Neural crest cell (in vitro differentiated cells): ENCODE measurements around the gene UGT2A1. TPM values are rescaled to one million over a fixed set of nuclear protein-coding genes. Genes with fewer than 3 reads are reported as not detected.
A peak's percentile ranks its signal among the peaks of the same experiment; 100 is the strongest.

Experiments used
- DNase-seq: peaks from one replicate; pipeline ENCODE4 v3.0.0; 2021; ENCODE audit warnings: low read depth, mixed read lengths, low spot score
- H3K27ac Mint-ChIP-seq: one replicate; pipeline ENCODE4 v1.8.0; 2021; ENCODE audit warnings: mild to moderate bottlenecking, mixed read lengths; ENCODE audit not compliant: unreplicated experiment
- H3K27me3 Mint-ChIP-seq: 2 replicates; pipeline ENCODE4 v1.8.0; 2021; ENCODE audit warnings: low read depth, mild to moderate bottlenecking, mixed read lengths
- H3K36me3 Mint-ChIP-seq: 2 replicates; pipeline ENCODE4 v1.8.0; 2021; ENCODE audit warnings: low read depth, mild to moderate bottlenecking, mixed read lengths
- H3K4me1 Mint-ChIP-seq: 2 replicates; pipeline ENCODE4 v1.8.0; 2021; ENCODE audit warnings: mixed read lengths
- H3K4me3 Mint-ChIP-seq: one replicate; pipeline ENCODE4 v1.8.0; 2021; ENCODE audit warnings: mild to moderate bottlenecking, mixed read lengths
- H3K9me3 Mint-ChIP-seq: 2 replicates; pipeline ENCODE4 v1.8.0; 2021; ENCODE audit warnings: mixed read lengths
- CTCF ChIP-seq: fragments of 200-600 bp; sonication (generic); conservative IDR thresholded peaks from 2 replicates; pipeline ENCODE4 v1.5.0; 2021; ENCODE audit warnings: antibody characterized with exemption, mild to moderate bottlenecking
- long read RNA-seq: library from polyadenylated mRNA; unstranded; transcript quantifications from one replicate; pipeline ENCODE4 v2.0.0, GENCODE V29; 2020
- total RNA-seq: library from RNA; stranded (reverse); gene quantifications from 2 replicates; pipeline ENCODE4 v1.2.1, GENCODE V29; 2021

Gene UGT2A1
- not detected in 2 replicates for total RNA-seq
- long read RNA-seq = 0 reads

GRCh38 chr4:69653147-69653546 lies at the start of gene UGT2A1:
Gene UGT2A1 (minus strand): TSS chr4:69653247. CDS start chr4:69647644, 5,603 bp downstream.
- no peak for TF ChIP-seq CTCF
- Mint-ChIP-seq H3K4me1 (no peaks in the 10 kb centered on the region), H3K27me3 (no peaks in the 10 kb centered on the region), H3K9me3 (no peaks in the 10 kb centered on the region), H3K27ac (no peak within 1 kb of the TSS), H3K36me3 (no peaks in the 10 kb centered on the region), H3K4me3 (no peak within 1 kb of the TSS)
- DNase-seq = no peak

GRCh38 chr4:69702201-69702600 lies 49.2 kb upstream of the UGT2A1 start:
- H3K9me3 Mint-ChIP-seq = peaks cover 4% of the 10 kb centered on the region
- DNase-seq = no peak
- H3K36me3 Mint-ChIP-seq = no peaks in the 10 kb centered on the region
- no peaks in the 10 kb centered on the region for H3K4me1 Mint-ChIP-seq
- H3K4me3 Mint-ChIP-seq = no peak overlapping the region
- no peak overlapping the region for H3K27ac Mint-ChIP-seq
- no peak for TF ChIP-seq CTCF
- H3K27me3 Mint-ChIP-seq = no peaks in the 10 kb centered on the region

- Mint-ChIP-seq H3K27ac (no peak overlapping the region), H3K9me3 (peaks cover 4% of the 10 kb centered on the region), H3K27me3 (no peaks in the 10 kb centered on the region), H3K36me3 (no peaks in the 10 kb centered on the region), H3K4me3 (no peak overlapping the region), H3K4me1 (no peaks in the 10 kb centered on the region)
- DNase-seq = no peak
- TF ChIP-seq CTCF = no peak
These were observed 48.6 kb upstream of the UGT2A1 start for GRCh38 chr4:69701696-69702095.

- H3K36me3 Mint-ChIP-seq = no peaks in the 10 kb centered on the region
These were observed 44.6 kb upstream of the UGT2A1 start for GRCh38 chr4:69697536-69698242.

GRCh38 chr4:69689599-69689998 lies 36.6 kb upstream of the UGT2A1 start:
- Mint-ChIP-seq H3K36me3 (no peaks in the 10 kb centered on the region), H3K27me3 (peaks cover 49% of the 10 kb centered on the region), H3K27ac (no peak overlapping the region), H3K4me3 (no peak overlapping the region), H3K9me3 (no peaks in the 10 kb centered on the region), H3K4me1 (no peaks in the 10 kb centered on the region)
- no peak for DNase-seq
- TF ChIP-seq CTCF = peak; percentile 85

More at GRCh38 chr4:69697536-69698242, 44.6 kb upstream of the UGT2A1 start:
- no peak overlapping the region for H3K4me3 Mint-ChIP-seq
- H3K4me1 Mint-ChIP-seq = no peaks in the 10 kb centered on the region
- no peak for TF ChIP-seq CTCF
- no peak overlapping the region for H3K27ac Mint-ChIP-seq
- no peak for DNase-seq
- peaks cover 10% of the 10 kb centered on the region for H3K27me3 Mint-ChIP-seq
- peaks cover 4% of the 10 kb centered on the region for H3K9me3 Mint-ChIP-seq
